Gastrocnemius medialis (tissue), 4 donors: ENCODE data around the gene PDLIM1.

Experiments used
- POLR2A ChIP-seq, 2 donors: fragments of 450-650 bp; IDR thresholded peaks; one replicate each; pipeline ENCODE4 v1.6.1; 2017; ENCODE audit warnings: antibody characterized with exemption in 2 of 2, mild to moderate bottlenecking in 2 of 2, moderate library complexity in 2 of 2
- TF ChIP-seq, protein P1 (sequence below), 5 experiments: fragments of 450-650 bp in 3 of 5; fragments of 200-600 bp in 2 of 5; sonication (generic) in 2 of 5; IDR thresholded peaks in 4 of 5; conservative IDR thresholded peaks in 1 of 5; 1 replicate in 4 of 5; 2 replicates in 1 of 5; pipeline ENCODE4 v1.5.1; 2016 to 2019; ENCODE audit warnings: antibody characterized with exemption in 5 of 5, mild to moderate bottlenecking in 3 of 5, moderate library complexity in 3 of 5

DNA sequence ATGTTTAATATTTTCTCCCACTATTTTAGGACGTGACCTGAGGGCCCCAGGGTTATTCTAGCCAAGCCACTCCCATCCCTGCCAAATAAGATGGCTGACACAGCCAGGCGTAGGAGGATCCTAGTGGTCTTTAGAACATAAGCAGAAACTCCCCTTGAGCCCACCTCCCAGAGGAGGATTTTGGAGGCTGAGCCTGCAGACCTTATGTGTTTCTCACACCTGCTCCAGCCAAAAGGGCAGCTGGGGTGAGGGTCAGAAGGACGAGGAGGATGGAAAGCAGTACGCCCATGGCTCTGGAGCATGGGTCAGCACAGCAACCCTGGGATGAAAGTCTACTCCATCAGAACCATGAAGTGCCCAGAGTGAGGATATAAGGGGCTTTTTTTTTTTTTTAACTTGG lies 39.9 kb downstream of the PDLIM1 start:
- TF ChIP-seq, protein P1, sequence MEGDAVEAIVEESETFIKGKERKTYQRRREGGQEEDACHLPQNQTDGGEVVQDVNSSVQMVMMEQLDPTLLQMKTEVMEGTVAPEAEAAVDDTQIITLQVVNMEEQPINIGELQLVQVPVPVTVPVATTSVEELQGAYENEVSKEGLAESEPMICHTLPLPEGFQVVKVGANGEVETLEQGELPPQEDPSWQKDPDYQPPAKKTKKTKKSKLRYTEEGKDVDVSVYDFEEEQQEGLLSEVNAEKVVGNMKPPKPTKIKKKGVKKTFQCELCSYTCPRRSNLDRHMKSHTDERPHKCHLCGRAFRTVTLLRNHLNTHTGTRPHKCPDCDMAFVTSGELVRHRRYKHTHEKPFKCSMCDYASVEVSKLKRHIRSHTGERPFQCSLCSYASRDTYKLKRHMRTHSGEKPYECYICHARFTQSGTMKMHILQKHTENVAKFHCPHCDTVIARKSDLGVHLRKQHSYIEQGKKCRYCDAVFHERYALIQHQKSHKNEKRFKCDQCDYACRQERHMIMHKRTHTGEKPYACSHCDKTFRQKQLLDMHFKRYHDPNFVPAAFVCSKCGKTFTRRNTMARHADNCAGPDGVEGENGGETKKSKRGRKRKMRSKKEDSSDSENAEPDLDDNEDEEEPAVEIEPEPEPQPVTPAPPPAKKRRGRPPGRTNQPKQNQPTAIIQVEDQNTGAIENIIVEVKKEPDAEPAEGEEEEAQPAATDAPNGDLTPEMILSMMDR (IDR thresholded peaks at IDR 0.05 in 4 of 5, conservative IDR thresholded peaks at IDR 0.05 in 1 of 5) = no peak
- no peak for TF ChIP-seq POLR2A (IDR thresholded peaks at IDR 0.05)
